Putamen (tissue), 1 donor: Measurements from ENCODE around the gene TRIM62.

Experiments used
- DNase-seq: peaks from one replicate; pipeline ENCODE4 v3.0.0-alpha.2; 2016; ENCODE audit warnings: low spot score

Gene TRIM62

DNA sequence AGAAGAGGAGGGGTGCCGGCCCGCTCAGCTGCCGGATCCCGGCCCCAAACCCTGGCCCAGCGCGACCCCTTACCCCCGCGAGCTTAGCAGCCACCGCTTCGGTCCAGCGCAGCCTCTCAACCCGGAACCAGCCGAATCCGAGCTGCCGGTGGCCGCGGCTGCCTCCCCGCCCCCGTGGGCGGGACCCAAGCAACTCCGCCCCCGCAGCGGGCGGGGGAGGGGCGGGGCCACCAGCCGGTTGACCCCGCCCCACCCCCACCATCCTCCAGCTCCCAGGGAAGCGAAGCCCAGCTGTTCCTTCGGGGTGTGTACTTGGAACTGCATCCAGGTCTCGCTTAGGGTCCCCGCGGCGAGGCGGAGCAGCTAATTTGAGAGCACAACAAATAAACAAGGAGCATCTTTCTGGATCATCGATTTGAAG is at the start of gene TRIM62:
TRIM62 (minus strand) TSS at position 123 of the 421 bp plus-strand sequence. CDS start 611 bp downstream, outside the sequence.
- peak; percentile 91 for DNase-seq

DNA sequence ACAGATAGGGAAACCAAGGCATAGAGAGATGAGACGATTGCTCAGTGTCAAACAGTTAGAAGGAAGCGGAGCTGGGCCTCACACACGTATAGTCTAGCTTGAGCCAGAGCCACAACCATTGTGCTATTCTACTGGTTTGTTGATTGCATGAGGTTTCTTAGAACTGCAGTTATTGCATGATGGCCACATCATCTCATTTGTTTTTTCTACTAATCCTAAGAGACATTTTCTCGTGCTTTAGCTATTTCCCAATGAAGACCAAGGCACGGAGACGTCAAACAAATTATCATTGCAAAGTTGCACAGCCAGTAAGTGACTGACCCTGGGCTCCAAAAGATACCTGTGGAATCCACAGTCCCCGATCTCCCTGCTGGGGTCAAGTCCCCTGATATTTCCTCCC is 49.3 kb upstream of the TRIM62 start:
- DNase-seq = no peak

DNA sequence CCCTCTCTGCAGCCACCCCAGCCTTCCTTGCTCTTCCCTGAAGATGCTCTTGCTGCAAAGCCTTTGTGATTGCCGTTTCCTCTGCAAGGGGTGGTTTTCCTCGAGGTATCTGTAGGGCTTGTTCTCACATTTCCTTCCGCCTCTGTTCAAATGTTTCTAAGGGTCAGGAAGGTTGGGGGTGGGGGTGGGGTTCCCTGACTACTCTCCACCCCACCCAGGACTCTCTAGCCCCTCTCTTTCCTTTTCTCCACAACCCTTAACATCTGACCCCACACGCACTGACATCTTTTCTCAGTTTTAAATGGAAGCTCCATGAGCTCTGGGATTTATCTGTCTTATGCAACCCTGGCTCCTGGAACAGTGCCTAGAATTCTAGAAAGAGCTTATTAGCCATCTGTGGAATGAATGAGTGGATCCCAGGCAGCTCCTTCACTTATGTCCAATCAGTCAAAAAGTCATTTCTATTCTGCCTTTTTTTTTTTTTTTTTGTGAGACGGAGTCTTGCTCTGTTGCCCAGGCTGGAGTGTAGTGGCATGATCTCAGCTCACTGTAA is 47.2 kb upstream of the TRIM62 start:
- DNase-seq = no peak

DNA sequence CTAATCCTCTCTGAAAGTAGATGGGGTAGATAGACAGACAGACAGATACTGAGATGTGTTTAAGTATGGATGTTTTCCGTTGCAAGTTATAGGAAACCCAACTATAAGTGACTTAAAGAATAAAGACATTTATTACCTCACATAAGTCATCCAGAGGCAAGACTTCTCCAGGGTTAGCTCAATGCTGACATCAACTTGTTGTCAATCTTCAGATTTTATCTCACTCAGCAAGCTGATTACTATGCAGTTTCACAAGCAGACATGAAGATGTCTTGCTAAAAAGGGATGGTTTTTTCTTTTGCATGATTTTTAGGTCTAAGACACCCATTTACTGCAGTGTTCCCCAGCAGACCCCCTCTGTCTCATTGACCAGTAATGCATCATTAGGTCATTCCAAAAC is 43.7 kb upstream of the TRIM62 start:
- no peak for DNase-seq

DNA sequence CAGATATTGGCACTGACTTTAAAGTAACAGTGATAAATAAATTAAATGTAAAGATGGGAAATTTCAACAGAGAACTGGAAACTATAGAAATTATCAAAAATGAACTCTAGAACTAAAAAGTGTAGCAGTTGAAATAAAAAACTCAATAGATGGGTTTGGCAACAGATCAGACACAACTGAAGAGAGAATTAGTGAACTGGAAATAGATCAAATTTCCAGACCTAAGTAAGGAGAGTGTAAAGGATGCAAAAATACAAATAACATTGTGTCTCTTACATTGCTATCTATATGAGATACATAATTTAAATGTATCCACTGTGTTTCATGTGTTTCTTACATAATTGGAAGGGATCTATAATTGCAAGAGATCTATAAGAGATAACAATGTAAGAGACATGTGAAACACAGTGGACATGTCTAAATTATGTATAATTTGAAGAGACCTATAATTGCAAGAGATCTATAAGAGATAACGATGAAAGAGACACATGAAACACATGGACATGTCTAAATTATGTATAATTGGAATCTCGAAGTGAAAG is 42.4 kb upstream of the TRIM62 start:
- no peak for DNase-seq

DNA sequence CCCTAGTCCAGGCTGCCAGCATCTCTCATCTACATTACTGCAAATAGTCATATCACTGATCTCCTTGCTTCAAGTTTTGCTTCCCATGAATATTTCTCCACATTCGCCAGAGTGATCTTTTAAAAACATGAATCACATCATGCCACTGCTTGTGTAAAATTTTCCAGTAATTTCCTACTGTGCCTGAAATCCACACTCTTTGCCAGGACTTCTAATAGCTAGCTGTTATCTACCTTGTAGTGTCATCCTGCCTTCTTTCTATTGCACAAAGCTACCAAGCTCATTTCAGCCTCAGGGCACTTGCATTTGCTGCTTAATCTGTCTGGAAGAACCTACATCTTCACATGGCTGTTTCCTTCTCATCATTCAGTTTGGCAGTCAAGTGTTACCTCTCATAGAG is 40.5 kb upstream of the TRIM62 start:
- DNase-seq = no peak

DNA sequence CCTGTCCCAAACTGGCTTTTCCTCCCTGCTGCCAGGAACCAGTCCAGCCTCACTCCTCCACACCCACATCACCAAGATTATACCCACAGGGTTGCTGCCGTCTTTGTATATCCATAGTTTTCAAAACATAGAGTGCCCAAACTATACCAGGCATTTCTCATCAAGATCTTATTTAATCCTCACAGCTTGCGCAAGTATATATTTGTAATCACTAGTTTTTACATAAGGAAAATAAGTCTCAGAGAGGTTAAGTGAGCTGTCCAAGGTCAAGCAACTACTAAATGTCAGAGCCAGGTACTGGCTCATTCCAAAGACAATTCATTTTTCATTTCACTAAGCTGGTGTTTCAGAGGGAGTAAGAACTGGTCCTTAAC is 39.5 kb upstream of the TRIM62 start:
- DNase-seq = no peak

DNA sequence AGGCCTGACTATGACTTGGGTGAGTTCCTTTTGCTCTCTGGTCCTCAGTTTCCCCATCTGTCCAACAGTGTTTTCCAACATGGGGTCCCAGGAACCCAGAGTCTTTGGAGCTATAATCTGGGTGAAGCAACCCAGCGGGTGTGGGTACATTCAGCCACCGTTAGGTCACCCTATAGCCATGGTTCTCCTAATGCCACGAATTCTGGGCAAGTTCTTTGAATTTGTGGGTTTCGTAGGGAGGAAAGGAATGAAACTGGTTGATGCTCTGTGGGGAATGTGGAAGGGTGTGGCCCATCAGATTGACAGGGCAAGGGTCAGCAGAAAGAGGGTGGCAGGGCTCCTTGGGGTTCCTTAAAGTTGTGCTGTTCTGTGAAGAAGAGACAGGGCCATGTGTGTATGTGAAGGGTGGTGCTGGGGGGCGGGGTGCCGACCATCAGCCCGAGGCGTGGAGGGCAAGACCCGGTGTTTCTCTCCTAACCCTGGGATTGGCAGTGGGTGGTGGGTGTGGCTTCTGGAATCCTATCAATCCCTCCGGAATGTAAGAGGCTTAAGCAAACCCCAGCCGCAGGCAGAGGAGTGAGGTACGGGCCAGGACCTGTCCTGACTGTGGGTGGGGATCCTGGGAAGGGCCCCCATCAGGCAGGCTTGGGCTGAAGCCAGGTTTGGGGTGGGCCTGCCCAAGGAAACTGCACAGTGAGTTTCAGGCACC is 39.0 kb upstream of the TRIM62 start:
- no peak for DNase-seq

DNA sequence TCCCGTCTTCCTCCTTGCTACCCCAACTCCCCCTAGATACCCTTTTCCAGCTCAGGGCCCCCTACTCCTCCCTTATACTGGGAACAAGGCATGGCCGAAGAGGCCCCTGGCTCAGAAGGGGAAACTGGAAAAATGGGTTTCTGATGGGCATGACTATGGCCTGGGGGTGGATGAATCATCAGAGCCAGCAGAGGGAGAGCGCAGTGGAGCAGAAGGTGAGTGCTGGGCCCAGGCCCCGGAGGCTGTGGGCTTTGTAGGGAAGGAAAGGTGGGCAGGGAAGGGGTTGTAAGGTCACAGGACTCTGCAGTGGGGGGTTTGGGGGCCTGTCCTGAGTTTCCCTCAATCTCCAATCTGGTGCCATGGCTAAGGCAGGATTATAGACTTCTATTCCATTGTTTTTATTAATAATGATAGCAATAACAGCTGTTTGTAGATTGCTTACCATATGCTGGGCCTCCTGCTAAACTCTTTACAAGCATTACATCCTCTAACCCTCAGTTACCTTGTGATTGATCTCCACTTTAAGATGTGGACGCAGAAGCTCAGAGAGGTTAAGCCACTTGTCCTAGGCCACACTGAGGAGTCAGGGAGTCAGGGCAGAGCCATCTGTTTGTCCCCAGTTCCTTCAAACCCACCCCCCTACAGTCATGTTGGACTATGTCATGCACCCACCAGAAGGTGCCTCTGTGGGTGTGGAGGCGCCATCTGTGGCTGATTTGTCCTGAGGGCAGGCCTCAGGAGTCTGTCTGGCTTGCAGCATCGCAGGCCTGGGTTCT is 38.2 kb upstream of the TRIM62 start:
- DNase-seq = no peak

DNA sequence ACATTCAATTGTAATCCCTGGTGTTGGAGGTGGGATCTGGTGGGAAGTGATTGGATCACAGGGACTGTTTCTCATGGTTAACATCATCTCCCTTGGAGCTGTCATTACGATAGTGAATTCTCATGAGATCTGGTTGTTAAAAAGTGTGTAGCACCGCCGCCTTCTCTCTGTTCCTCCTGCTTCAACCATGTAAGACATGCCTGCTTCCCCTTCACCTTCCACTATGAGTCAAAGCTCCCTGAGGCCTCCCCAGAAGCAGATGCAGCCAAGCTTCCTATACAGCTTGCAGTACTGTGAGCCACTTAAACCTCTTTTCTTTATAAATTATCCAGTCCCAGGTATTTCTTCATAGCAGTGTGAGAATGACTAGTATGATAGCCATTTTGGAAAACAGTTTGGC is 30.1 kb upstream of the TRIM62 start:
- DNase-seq = no peak

DNA sequence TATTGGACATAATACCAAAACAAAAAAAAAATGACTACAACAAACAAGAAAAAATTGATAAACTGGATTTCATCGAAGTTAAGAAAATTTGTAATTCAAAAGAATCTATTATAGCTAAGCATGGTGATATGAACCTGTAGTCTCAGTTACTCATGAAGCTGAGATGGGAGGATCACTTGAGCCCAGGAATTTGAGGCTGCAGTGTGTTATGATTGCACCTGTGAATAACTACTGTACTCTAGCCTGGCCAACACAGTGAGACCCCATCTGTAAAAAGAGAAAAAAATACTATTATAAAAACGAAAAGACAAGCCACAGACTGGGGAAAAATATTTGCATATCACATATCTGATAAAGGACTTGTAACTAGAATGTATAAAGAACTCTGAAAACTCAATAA is 24.5 kb upstream of the TRIM62 start:
- DNase-seq = no peak

DNA sequence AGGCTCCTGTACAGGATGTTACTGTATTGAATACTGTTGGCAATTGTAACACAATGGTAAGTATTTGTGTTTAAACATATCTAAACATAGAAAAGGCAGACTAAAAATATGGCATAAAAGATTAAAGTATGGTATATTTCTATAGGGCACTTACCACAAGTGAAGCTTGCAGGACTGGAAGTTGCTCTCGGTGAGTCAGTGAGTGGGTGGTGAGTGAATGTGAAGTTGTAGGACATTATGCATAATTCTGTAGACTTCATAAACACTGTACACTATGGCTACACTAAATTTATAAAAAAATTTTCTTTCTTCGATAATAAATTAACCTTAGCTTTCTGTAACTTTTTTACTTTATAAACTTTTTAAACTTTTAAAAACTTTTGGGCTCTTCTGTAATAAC is 13.7 kb upstream of the TRIM62 start:
- DNase-seq = no peak

DNA sequence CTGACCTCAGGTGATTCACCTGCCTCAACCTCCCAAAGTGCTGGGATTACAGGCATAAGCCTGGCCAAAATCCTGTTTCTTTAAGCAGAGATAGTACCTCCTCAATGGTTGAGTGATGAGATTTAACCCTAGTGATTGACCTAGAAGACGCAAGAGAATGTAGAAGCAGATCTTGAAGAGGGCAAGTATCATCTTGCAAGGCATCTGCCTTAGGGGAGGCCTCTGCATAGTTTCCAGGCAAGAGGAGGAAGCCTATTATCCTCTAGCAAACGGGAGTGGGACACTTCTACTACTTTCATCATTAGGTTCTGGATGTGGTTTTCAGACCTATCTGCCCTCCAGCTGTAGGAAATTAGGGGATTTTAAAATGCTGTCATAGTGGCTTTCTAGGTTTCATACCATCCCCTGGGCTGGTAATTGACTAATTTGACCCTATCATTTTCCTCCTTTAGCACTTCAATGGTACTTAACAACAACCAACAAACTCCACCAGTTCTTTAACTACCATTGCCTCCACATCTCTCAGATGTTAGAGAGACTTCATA is 10.0 kb upstream of the TRIM62 start:
- DNase-seq = no peak

DNA sequence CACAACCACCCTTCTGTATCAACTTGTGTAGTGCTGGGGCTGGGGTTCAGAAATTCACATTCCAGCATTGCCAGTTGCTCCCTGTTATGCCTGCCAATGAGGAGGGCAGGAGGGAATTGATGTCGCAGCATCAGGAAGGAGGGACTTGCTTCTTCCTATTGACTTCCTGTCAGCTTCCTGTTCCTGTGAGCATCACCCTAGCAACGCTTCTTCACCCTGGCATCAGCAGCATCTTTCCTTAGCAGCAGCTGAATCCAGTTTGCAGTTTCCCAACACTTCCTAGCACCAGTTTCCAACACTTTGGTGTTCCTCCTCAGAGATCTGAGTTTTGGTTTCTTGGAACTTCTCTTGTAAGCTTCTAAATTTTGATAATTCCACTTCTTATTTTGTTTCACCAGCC is 8.9 kb upstream of the TRIM62 start:
- DNase-seq = no peak

DNA sequence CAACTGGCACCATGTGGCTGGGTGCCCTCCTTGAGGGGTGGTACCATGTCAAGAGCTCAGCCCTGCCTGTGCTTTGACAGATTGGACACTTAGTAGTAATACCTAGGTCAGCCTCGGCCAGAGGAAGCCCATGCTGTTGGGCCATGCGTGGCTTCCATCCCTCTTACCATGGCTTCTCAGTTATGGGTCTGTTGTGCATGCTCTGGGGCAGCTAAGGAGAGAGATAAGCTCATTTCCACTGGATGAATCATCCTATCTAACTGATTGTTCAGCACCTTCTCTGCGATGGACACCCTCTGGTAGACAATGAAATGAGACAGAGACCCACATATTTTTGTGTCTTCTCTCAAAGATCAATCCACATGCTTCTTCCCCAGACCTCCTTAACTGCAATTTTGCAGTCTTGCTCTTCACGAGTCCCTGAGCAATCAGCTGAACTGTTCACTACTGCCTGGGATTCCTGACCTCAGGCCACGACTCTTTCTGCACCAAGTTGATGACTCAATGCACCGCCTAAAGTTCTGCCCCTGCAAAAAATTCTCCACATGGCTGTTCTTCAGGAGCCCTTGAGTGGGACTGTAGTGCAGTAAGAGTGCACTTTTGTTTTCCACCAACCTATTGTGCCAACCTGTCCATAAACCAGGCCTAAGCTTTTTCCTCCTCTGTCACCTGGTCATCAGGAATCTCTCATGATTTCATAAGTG is 6.9 kb upstream of the TRIM62 start:
- no peak for DNase-seq

DNA sequence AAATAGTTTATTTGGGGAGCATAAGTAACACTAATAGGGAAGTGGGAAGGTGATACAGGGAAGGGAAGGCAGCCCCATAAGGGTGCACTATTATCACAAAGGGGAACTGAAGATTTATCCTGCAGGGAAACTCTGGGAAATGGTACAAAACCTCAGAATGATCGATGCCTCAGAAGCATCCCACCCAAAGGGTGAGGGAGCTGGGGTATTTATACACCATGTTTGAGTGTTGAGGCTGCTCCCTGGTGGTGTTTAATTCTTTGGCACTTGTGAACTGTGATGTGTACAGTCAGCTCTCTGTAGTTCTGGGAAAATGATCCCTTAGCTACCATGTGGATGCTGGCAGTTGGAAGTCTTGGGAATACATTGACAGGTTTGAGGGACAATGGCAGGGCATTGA is 5.1 kb upstream of the TRIM62 start:
- DNase-seq = no peak

DNA sequence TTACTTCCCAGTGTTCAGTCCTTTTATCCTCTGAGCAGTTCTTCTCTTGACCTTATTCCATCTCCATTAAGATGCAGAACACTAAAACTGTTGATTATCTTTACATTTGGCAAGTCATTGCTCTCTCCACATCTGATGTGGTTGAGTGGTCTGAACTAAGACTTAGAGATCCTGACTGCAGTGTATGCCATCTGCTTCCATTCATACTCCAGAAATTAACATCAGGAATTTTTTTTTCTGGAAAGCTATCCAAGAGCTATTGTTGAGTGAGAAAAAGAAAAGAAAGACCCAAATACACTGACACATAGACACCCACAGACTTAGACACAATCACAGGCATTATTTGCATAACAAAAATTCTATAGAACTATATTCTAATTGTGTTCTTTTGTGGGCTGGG is 3.7 kb upstream of the TRIM62 start:
- DNase-seq = no peak

DNA sequence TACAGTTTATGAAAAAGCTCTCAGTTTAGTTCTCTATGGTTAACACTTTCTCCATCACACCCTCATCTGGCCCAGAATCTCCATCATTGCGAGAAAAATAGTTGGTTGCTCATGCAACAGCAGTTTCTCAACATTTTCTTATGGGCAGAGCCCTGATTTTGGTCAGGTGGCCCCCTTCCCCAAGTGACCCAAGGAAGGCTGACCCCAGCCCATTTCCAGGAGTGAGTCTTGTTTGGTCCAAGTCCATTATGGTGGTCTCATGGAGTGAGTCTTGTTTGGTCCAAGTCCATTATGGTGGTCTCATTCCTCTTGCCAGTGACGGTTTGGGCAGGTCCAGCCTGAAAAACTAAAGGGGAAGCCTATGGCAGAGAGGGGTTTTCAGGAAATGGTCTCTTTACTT is 1.5 kb upstream of the TRIM62 start:
- no peak for DNase-seq

DNA sequence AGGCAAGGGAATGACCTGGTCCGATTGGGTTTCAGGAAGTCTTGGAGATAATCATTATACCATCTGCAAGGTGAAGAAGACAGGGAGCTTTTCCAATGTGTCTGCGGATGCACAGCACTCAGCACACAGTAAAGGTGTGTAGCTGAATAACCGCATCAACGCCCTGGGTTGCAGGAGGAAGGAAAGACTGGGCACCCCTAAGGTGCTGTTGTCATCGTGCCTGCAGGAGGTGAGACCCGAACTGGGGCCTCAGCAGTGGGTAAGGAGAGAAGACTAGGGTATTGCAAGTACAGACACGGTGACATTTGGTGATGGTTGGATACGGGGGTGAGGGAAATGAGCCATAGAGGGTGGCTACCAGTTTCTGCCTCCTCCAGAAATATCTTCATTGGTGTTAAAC is 1.1 kb upstream of the TRIM62 start:
- DNase-seq = no peak

DNA sequence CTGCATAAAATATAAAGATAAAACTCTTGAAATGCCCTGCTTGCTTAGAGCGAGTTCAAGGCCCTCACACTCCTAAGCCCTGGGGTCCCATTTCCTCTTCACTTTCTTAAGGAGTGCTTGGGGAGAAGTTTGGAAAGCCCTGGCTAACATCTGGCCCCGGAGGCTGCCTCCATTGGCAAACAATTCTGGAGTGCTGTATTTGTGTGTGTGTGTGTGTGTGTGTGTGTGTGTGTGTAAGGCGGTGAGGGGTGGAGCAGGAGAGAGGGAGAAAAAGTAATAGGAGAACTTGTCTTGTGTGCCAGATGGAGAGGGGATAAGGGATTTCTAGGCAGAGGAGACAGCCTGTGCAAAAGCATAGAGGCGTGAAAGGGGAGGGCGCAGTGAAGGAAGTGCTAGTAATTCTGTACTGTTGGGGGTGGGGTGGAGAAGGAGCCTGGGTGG is 578 bp upstream of the TRIM62 start:
- no peak for DNase-seq

DNA sequence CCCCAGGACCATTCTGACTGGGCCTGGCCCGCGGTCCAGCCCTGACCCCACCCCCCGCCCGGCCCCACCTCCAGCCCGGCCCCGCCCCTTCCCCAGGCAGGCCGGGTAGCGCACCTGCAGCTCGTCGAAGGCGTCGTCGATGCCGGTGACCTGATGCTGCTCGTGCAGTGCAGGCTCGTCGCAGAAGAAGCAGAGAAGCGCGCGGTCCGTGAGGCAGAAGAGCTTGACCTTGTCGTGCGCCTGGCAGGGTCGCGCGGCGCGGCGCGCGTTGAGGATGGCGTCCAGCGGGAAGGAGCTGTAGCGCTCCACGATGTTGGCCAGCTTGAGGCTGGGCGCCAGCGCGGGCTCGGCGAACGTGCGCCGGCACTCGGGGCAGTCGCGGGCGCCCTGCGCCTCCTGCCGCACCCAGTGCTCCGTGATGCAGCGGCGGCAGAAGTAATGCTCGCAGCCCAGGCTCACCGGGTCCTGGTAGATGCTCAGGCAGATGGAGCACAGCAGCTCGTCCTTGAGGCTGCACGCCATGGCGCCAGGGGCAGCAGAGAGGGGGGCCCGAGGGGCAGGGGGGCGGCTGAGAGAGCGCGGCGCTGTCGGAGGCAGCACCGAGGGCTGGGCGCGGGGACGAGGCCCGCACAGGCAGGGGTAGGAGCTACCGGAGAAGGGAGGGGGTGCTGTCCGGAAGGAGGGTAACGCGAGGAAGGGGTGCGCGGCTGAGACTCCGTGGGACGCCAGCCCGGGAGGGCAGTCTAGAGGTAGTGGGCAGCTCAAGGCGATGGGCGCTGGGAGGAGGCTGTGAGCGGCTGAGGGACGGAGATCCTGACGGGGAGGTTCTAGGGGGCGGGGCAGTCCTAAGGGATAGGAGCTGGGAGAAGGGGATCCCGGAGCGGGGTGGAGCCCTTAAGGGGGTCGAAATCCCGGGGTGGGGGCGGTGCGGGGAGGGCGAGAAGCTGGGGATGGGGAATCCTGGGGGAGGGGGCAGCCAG is 642 bp downstream of the TRIM62 start:
- peak; percentile 89 for DNase-seq
